Stomach (tissue), 4 donors: Measurements from ENCODE around the gene MLIP.

Source experiments
- CTCF ChIP-seq, 7 experiments: fragments of 450-650 bp in 4 of 7; fragments of 200-600 bp in 3 of 7; sonication (generic) in 3 of 7; IDR thresholded peaks; one replicate each; pipeline ENCODE4 v1.5.1; 2016 to 2019; ENCODE audit warnings: antibody characterized with exemption in 7 of 7, control low read depth in 2 of 7, mild to moderate bottlenecking in 1 of 7
- POLR2A ChIP-seq, 4 donors: fragments of 450-650 bp; IDR thresholded peaks; one replicate each; pipeline ENCODE4 v1.6.1; 2016; ENCODE audit warnings: antibody characterized with exemption in 4 of 4, control low read depth in 2 of 4, mild to moderate bottlenecking in 1 of 4, moderate library complexity in 1 of 4
- POLR2AphosphoS5 ChIP-seq, 3 donors: sonication (generic); formaldehyde crosslinking; IDR thresholded peaks; one replicate each; pipeline ENCODE4 v1.6.1; 2016; ENCODE audit warnings: antibody characterized with exemption in 3 of 3

GRCh38 chr6:54198134-54198533 is 86.9 kb downstream of the MLIP start:
- TF ChIP-seq POLR2A (IDR thresholded peaks at IDR 0.05) = no peak
- no peak for TF ChIP-seq CTCF (IDR thresholded peaks at IDR 0.05)
- TF ChIP-seq POLR2AphosphoS5 (IDR thresholded peaks at IDR 0.05) = no peak
